GM10266 (cell line): ENCODE data around the gene HK1.

ENCODE experiments used
- DNase-seq: peaks from one replicate; pipeline ENCODE4 v3.0.0; 2012; ENCODE audit errors: extremely low spot score
- TF ChIP-seq, protein P1 (sequence below): IDR thresholded peaks from 2 replicates; pipeline ENCODE4 v1.5.1; 2012; ENCODE audit warnings: mild to moderate bottlenecking, low read depth; ENCODE audit not compliant: control insufficient read depth, insufficient read depth; ENCODE audit errors: missing control alignments

HK1 gene

DNA sequence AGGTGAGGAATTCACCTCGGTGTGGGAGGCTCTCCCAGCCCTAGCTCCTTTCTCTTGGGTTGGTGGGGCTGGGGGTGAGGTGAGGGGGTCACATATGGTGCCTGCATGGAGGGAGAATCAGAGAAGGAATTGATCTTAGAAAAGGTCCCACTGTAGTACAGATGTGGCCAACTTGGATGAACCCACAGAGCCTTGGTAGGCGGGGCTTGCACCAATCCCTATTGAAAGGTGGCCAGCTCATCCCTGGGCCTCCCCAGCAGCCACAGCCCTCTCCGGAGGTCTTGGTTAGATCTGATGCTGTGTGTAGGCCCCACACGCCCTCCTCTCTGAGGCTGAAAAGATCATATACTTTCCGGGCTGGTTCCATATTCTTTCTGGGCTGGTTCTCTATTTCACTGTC, 39.2 kb upstream of the HK1 start:
- no peak for DNase-seq
- TF ChIP-seq, protein P1, sequence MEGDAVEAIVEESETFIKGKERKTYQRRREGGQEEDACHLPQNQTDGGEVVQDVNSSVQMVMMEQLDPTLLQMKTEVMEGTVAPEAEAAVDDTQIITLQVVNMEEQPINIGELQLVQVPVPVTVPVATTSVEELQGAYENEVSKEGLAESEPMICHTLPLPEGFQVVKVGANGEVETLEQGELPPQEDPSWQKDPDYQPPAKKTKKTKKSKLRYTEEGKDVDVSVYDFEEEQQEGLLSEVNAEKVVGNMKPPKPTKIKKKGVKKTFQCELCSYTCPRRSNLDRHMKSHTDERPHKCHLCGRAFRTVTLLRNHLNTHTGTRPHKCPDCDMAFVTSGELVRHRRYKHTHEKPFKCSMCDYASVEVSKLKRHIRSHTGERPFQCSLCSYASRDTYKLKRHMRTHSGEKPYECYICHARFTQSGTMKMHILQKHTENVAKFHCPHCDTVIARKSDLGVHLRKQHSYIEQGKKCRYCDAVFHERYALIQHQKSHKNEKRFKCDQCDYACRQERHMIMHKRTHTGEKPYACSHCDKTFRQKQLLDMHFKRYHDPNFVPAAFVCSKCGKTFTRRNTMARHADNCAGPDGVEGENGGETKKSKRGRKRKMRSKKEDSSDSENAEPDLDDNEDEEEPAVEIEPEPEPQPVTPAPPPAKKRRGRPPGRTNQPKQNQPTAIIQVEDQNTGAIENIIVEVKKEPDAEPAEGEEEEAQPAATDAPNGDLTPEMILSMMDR, result no peak

DNA sequence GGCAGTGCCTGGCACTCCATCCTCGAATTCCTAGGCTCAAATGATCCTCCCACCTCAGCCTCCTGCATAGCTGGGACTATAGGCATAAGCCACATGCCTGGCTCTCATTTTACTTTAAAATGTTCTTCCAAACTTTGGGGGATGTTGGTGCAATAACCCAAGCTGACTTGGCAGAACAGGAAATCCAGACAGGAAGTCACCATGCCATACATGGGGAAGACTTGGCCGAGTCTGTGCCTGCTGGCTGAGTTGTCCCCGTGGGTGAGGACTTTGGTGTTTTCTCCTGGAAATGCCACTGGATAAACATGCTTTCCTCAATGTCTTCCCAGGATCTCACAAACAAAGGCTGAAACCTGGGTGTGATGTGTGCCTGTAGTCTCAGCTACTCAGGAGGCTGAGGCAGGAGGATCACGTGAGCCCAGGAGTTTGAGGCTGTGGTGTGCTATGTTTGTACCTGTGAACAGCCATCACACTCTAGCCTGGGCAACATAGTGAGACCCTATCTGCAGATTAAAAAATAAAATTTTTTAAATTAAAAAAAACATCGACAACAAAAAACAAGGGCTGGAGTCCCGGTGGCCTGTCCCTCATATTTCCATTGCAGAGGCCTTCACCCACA, 38.4 kb upstream of the HK1 start:
- TF ChIP-seq, protein P1, result no peak
- no peak for DNase-seq

DNA sequence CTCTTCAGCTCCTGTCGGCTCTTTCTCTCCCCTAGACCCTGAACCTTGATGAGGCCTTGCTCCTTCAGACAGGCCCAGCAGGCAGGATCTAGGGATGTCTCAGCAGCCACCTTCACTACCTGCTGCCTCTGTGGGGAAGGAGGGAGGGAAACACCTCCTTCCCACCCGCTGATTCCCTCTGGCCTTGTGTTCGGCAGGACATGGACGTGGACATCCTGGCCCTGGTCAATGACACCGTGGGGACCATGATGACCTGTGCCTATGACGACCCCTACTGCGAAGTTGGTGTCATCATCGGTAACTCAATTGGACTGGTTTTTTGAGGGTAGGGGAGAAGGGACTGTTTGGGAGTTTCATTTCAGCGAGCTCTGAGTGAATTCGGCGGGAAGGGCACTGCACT, 37.8 kb upstream of the HK1 start:
- no peak for DNase-seq
- TF ChIP-seq, protein P1, result no peak

DNA sequence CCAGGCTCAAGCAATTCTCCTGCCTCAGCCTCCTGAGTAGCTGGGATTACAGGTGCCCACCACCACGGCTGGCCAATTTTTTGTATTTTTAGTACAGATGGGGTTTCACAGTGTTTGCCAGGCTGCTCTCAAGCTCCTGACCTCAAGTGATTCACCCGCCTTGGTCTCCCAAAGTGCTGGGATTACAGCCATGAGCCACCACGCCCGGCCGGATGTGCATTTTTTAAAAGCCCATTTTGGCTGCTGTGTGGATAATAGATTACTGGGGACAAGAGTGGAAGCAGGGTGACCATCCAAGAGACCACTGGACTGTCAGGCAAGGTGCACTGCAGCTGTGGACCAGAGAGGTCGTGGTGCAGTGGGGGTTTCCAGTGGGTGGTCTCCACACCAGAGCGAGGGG, 36.7 kb upstream of the HK1 start:
- DNase-seq, result no peak
- TF ChIP-seq, protein P1, result no peak

DNA sequence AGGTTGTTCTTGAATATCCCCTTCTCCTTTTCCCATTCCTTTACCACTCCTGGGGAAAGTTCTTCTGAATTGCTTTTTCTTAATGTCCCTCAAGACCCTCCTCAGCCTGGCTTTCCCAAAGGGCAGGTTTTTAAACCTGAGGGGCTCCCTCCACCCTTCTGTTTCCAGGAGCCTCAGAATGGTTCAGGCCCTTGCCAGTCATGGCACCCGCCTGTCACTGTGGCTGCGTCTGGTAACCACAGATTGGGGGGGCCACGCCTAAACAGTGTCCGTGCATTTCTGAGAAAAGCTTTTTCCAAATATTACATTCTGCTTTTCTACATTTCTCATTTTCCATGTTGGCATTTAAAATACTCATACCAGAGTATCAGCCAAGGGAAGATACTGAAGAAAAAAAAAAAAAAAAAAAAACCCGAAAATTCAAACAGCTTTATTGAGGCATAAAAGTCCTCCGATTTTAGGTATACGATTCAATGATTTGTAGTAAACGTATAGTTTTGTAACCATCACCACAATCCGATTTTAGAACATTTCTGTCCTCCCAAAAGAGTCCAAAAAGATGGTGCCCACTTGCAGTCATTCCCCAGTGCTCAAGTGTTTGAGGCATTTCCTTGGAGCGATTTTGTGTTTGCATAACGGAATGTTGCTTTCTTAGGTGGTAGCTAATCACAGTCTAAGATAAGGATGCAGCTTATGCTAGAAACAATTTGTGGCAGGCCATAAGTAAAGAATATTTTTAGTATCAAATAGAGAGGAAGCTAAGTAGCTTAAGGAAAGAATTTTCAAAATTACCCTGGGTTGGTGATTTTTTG, 36.0 kb upstream of the HK1 start:
- TF ChIP-seq, protein P1, result no peak
- no peak for DNase-seq

DNA sequence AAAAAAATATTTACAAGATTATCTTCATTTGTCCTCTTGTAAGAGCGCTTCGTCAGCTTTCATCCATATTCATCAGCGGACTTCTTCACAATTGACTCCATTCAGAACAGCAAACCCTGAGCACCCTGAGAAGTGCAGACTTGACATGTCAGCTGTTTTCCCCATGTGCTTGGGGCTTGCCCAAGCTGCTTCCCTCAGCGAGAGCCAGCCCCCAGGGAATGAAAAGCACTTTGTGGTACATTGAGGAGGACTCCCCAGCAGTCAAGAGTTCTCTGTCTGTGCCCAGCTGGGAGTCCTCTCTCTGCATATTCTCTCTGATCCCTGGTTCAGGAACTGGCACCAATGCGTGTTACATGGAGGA, 35.5 kb upstream of the HK1 start:
- DNase-seq, result no peak
- TF ChIP-seq, protein P1, result no peak

DNA sequence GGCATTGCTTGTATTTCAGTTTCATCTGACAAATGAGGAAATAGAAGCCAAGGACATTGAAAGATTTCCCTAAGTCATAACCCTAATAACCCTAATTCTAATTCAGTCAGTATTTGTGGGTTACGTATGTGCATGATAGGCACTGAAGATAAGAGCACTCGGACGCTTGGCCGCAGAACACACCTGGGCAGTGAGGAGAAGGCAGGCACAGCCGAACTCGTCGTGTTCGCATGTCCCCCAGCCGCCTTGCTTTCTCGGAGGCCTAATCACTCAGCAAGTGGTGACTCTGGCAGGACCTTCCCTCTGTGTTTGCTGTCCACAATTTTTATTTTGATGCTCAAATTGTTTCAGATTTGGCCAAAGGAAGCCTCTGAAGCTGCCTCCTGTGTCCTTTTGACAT, 34.5 kb upstream of the HK1 start:
- DNase-seq, result no peak
- TF ChIP-seq, protein P1, result no peak
